Skeletal muscle satellite cell (primary cell): ENCODE measurements around the gene IL12RB2. TPM values are rescaled to one million over a fixed set of nuclear protein-coding genes. Genes with fewer than 3 reads are reported as not detected.
"Not testable (repeated sequence)": the region's sequence is repeated elsewhere in the genome, so short reads cannot be mapped to it uniquely, and the experiment has no call there.

ENCODE experiments used
- H3K27me3 ChIP-seq: 2 replicates; pipeline ENCODE4 v1.7.0; 2013; ENCODE audit warnings: low read length; ENCODE audit not compliant: control insufficient read depth, insufficient read depth
- H3K36me3 ChIP-seq: 2 replicates; pipeline ENCODE4 v1.7.0; 2013; ENCODE audit warnings: mild to moderate bottlenecking, control low read depth, low read length; ENCODE audit not compliant: insufficient read depth
- H3K4me1 ChIP-seq: 2 replicates; pipeline ENCODE4 v1.7.0; 2013; ENCODE audit warnings: low read length; ENCODE audit not compliant: control insufficient read depth, insufficient read depth
- H3K4me2 ChIP-seq: 2 replicates; pipeline ENCODE4 v1.7.0; 2013; ENCODE audit warnings: mild to moderate bottlenecking, low read length
- H3K4me3 ChIP-seq: 2 replicates; pipeline ENCODE4 v1.7.0; 2013; ENCODE audit warnings: low read length
- H3K9ac ChIP-seq: 2 replicates; pipeline ENCODE4 v1.7.0; 2013; ENCODE audit warnings: mild to moderate bottlenecking, low read depth, low read length, moderate library complexity
- H3K9me3 ChIP-seq: replicated peaks from 2 replicates; pipeline ENCODE4 v1.7.0; 2013; ENCODE audit warnings: mild to moderate bottlenecking, control low read depth, low read length
- small RNA-seq: library from RNA; depleted of rRNA; stranded (forward); fragments of <200 nt; gene quantifications from one replicate; pipeline ENCODE3, GENCODE V24; 2012

Gene IL12RB2

DNA sequence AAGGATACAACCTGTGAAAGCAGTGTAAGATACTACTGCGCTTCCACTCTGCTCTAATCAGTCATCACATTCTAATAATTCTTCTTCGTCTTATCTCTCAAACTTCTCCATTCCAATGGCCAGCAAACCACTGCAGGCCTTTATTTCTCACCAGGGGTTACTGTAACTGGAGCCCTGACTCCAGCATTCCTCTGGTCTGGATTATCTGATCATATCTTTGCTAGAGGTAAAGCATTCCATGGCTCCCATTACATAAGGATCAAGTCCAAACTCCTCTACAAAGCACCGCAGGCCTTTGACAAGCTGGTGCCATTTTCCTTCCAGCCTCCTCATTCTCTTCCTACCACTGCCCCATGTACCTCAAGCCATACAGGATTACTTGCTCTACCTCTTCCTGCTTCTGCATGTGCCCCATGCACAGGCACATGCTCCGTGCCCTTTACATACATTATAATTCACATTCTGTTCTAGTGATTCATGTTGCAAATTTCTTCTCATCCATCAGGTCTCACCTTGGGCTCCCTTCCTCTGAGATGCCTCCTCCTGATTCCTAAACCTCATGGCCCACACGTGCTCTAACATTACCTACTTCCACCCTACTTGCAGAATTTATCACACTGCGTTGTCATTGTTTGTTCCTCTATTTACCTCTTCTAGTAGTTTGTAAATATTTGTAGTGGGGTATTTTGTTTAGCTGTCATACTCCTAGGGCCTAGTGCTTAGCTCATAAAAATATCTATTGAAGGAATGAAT lies 131.8 kb downstream of the IL12RB2 start:
- Histone ChIP-seq H3K27me3 (no peaks in the 10 kb centered on the region), H3K9me3 (no peaks in the 10 kb centered on the region), H3K4me1 (peaks cover 7% of the 10 kb centered on the region), H3K9ac (no peak overlapping the region), H3K4me2 (no peak overlapping the region), H3K36me3 (no peaks in the 10 kb centered on the region), H3K4me3 (no peak overlapping the region)

DNA sequence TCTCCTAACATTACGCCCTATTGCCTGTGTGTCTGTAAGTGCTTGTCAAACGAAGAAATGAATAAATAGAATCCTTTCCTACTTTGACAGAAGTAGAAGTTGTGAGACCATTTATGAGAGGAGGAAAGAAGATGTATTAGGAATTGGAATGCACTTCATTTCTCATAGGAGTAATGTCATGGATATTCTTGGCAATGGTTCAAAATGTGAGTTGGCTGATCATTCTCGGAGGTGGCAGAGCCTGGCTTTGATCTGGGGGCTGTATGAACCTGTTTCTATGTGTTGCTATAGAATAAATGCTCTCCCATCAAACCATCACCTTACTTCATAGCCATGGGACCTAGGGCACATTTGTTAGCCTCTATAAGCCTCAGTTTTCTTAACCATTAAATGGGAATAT lies 132.7 kb downstream of the IL12RB2 start:
- H3K9ac ChIP-seq = no peak overlapping the region
- H3K36me3 ChIP-seq = no peaks in the 10 kb centered on the region
- peaks cover 7% of the 10 kb centered on the region for H3K4me1 ChIP-seq
- no peaks in the 10 kb centered on the region for H3K9me3 ChIP-seq
- no peaks in the 10 kb centered on the region for H3K27me3 ChIP-seq
- no peak overlapping the region for H3K4me3 ChIP-seq
- H3K4me2 ChIP-seq = no peak overlapping the region

DNA sequence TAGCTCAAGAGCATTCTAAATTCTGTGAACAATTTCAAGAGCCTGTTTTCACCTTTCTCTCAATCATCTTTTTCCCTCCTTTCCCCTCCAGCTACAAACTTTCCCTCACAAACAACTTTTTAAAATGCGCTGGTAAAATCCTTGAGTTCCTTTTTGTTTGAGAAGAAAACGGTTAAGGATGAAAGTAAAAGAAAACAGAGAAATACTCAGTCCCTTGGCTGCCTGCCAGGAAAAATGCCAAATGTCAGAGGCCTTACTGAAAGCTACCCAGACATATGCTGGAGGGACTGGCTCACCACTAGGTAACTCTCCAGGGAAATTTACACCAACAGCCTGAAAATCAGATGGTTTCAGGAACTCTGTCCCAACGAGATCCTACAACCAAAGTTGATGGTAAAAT lies 133.5 kb downstream of the IL12RB2 start:
- no peaks in the 10 kb centered on the region for H3K27me3 ChIP-seq
- H3K9me3 ChIP-seq = no peaks in the 10 kb centered on the region
- no peak overlapping the region for H3K4me3 ChIP-seq
- H3K9ac ChIP-seq = no peak overlapping the region
- H3K36me3 ChIP-seq = no peaks in the 10 kb centered on the region
- H3K4me1 ChIP-seq = peaks cover 7% of the 10 kb centered on the region
- H3K4me2 ChIP-seq = peak overlapping the region; percentile 33

DNA sequence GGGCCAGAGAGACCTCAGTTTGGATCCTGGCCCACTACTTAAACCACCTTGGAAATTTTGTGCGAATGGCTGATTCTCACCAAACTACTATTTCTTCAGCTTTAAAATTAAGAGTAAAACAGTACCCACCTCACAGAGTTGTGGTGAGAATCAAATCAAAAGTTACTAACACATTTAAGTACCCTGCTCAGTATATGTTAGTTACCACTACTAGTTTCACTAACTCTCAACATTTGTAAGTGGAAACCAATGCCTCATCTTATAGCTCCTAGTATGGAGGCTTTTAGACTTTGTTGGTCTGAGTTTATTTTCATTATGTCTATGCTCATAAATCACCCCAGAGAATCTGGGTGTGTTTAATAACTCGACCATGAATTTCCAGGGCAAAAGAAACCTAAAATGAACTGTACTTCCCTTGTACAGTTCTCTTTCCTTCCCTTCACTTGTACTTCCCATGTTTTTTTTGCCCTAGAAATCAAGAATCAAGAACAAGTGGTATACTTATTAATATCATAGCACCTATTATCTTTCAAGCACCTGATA lies 134.1 kb downstream of the IL12RB2 start:
- H3K9ac ChIP-seq = no peak overlapping the region
- no peaks in the 10 kb centered on the region for H3K36me3 ChIP-seq
- H3K27me3 ChIP-seq = peaks cover under 1% of the 10 kb centered on the region
- no peaks in the 10 kb centered on the region for H3K9me3 ChIP-seq
- H3K4me3 ChIP-seq = no peak overlapping the region
- H3K4me1 ChIP-seq = peaks cover 7% of the 10 kb centered on the region
- no peak overlapping the region for H3K4me2 ChIP-seq

DNA sequence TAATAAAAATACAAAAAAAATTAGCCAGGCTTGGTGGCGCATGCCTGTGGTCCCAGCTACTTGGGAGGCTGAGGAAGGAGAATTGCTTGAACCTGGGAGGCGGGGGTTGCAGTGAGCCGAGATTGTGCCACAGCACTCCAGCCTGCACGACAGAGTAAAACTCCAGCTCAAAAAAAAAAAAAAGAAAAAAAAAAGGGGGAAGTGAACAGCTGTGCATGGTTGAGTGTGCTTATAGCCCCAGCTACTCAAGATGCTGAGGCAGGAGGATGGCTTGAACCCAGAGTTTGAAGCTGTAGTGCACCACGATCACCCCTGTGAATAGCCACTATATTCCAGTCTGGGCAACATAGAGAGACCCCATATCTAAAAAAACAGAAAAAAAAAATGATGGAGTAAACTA lies 138.3 kb downstream of the IL12RB2 start:
- not testable (repeated sequence) for H3K4me3 ChIP-seq, H3K27me3 ChIP-seq, H3K4me2 ChIP-seq, H3K9me3 ChIP-seq, H3K4me1 ChIP-seq, H3K9ac ChIP-seq, H3K36me3 ChIP-seq

Small RNA genes lying within 50 kb of the gene (small RNA-seq; reads per million reads assigned to genes)
- not detected for gene RNU4ATAC4P
- gene RNU6-387P = 0.35 reads per million
